Measurements from ENCODE around the gene C1orf105. TPM values are rescaled to one million over a fixed set of nuclear protein-coding genes. Genes with fewer than 3 reads are reported as not detected.
A peak's percentile ranks its signal among the peaks of the same experiment; 100 is the strongest.

The C1orf105 gene
- polyA plus RNA-seq, 1 donor (not counting 4 experiments of a cell fraction or from before 2014, with no cell fraction given), result not detected

DNA sequence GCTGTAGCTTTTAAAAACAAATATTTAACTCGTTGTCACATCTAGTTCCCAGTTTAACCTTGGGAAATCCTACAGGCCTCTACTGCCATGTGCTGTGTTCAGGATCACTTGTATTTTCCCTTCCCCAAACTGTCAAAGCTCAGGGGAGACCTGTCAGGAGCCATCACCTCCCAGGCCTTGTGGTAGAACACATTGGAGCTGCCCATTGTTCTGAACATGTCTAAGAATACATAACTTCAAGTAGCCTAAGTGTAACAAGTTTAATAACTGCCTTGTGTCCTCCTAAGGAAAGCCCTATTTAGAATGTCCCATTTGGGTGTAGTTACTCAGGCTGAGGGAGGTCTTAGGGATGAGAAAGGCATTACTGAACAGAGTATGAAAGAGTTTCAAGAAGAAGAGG lies 52.0 kb downstream of the C1orf105 start:
- Histone ChIP-seq H3K9ac (ENCODE audit: control insufficient read depth, extremely low read depth, insufficient read depth, low read length) (no peak overlapping the region), H2AFZ (ENCODE audit: control insufficient read depth, low read length) (no peak overlapping the region), H3K4me2 (ENCODE audit: control insufficient read depth, extremely low read depth, insufficient read depth, low read depth, low read length) (no peak overlapping the region), H3K79me2 (ENCODE audit: control insufficient read depth, insufficient read depth, low read length) (no peaks in the 10 kb centered on the region), H3K27me3 (ENCODE audit: control insufficient read depth, extremely low read depth, insufficient read depth, low read length) (no peaks in the 10 kb centered on the region), H4K20me1 (ENCODE audit: control insufficient read depth, extremely low read depth, insufficient read depth, low read length) (no peaks in the 10 kb centered on the region), H3K36me3 (ENCODE audit: control insufficient read depth in 2 of 2, extremely low read depth in 1 of 2, insufficient read depth in 2 of 2, low read length in 2 of 2) (no peaks in the 10 kb centered on the region), H3K27ac (ENCODE audit: control insufficient read depth, insufficient read depth, low read length) (no peak overlapping the region), H3K4me3 (ENCODE audit: control insufficient read depth in 2 of 3, extremely low read depth in 1 of 3, insufficient read depth in 2 of 3, low read depth in 1 of 3, low read length in 3 of 3) (no peak overlapping the region), H3K4me1 (ENCODE audit: control insufficient read depth, extremely low read depth, insufficient read depth, low read length) (peaks cover 34% of the 10 kb centered on the region), H3K9me3 (ENCODE audit: control insufficient read depth, low read depth, low read length) (no peaks in the 10 kb centered on the region), H3K9me1 (ENCODE audit: control insufficient read depth, extremely low read depth, insufficient read depth, low read length) (no peaks in the 10 kb centered on the region)
- dilution Hi-C loops (cut with MboI; ENCODE audit: extremely low pct_ligation_motif_present, low sequenced_read_pairs), result no loop called here
- no peak for DNase-seq (ENCODE audit: low read depth, low spot score)
- no peak for TF ChIP-seq EZH2 (IDR thresholded peaks at IDR 0.05; ENCODE audit: low read length)
- TF ChIP-seq, protein P1, sequence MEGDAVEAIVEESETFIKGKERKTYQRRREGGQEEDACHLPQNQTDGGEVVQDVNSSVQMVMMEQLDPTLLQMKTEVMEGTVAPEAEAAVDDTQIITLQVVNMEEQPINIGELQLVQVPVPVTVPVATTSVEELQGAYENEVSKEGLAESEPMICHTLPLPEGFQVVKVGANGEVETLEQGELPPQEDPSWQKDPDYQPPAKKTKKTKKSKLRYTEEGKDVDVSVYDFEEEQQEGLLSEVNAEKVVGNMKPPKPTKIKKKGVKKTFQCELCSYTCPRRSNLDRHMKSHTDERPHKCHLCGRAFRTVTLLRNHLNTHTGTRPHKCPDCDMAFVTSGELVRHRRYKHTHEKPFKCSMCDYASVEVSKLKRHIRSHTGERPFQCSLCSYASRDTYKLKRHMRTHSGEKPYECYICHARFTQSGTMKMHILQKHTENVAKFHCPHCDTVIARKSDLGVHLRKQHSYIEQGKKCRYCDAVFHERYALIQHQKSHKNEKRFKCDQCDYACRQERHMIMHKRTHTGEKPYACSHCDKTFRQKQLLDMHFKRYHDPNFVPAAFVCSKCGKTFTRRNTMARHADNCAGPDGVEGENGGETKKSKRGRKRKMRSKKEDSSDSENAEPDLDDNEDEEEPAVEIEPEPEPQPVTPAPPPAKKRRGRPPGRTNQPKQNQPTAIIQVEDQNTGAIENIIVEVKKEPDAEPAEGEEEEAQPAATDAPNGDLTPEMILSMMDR (optimal IDR thresholded peaks at IDR 0.05 in 1 of 3, IDR thresholded peaks at IDR 0.05 in 1 of 3, conservative IDR thresholded peaks at IDR 0.05 in 1 of 3; ENCODE audit: extremely low read depth in 1 of 3, insufficient read depth in 2 of 3, low read length in 3 of 3), result no peak
- FAIRE-seq, result no peak

DNA sequence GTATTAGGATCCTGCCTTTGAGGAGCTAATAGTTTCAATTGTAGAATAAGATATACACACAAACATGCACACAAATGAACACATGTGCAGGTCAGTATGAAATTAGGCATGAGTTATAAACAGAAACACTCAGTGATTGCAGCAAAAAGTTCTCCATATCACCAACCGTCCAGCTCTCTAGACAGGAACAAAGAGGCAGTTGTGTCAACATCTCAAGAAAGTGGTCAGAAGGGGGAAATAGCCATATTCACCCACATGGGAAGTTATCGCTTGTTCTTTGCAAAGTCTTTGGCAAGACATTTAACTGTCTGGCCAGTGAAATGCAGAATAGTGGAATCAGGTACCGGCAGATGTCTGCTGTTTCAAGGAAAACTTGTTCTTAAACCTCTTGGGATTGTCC lies 52.8 kb downstream of the C1orf105 start:
- H3K27me3 ChIP-seq (ENCODE audit: control insufficient read depth, extremely low read depth, insufficient read depth, low read length), result no peaks in the 10 kb centered on the region
- FAIRE-seq, result peak; percentile 60
- H3K9me3 ChIP-seq (ENCODE audit: control insufficient read depth, low read depth, low read length), result no peaks in the 10 kb centered on the region
- H3K9ac ChIP-seq (ENCODE audit: control insufficient read depth, extremely low read depth, insufficient read depth, low read length), result no peak overlapping the region
- H2AFZ ChIP-seq (ENCODE audit: control insufficient read depth, low read length), result no peak overlapping the region
- no peak overlapping the region for H3K4me2 ChIP-seq (ENCODE audit: control insufficient read depth, extremely low read depth, insufficient read depth, low read depth, low read length)
- no peaks in the 10 kb centered on the region for H3K36me3 ChIP-seq (ENCODE audit: control insufficient read depth in 2 of 2, extremely low read depth in 1 of 2, insufficient read depth in 2 of 2, low read length in 2 of 2)
- H4K20me1 ChIP-seq (ENCODE audit: control insufficient read depth, extremely low read depth, insufficient read depth, low read length), result no peaks in the 10 kb centered on the region
- no peak for DNase-seq (ENCODE audit: low read depth, low spot score)
- H3K27ac ChIP-seq (ENCODE audit: control insufficient read depth, insufficient read depth, low read length), result no peak overlapping the region
- H3K4me3 ChIP-seq (ENCODE audit: control insufficient read depth in 2 of 3, extremely low read depth in 1 of 3, insufficient read depth in 2 of 3, low read depth in 1 of 3, low read length in 3 of 3), result no peak overlapping the region
- dilution Hi-C loops (cut with MboI; ENCODE audit: extremely low pct_ligation_motif_present, low sequenced_read_pairs), result no loop called here
- TF ChIP-seq, protein P1 (optimal IDR thresholded peaks at IDR 0.05 in 1 of 3, IDR thresholded peaks at IDR 0.05 in 1 of 3, conservative IDR thresholded peaks at IDR 0.05 in 1 of 3; ENCODE audit: extremely low read depth in 1 of 3, insufficient read depth in 2 of 3, low read length in 3 of 3), result no peak
- TF ChIP-seq EZH2 (IDR thresholded peaks at IDR 0.05; ENCODE audit: low read length), result no peak
- H3K9me1 ChIP-seq (ENCODE audit: control insufficient read depth, extremely low read depth, insufficient read depth, low read length), result no peaks in the 10 kb centered on the region
- no peaks in the 10 kb centered on the region for H3K79me2 ChIP-seq (ENCODE audit: control insufficient read depth, insufficient read depth, low read length)
- H3K4me1 ChIP-seq (ENCODE audit: control insufficient read depth, extremely low read depth, insufficient read depth, low read length), result peaks cover 40% of the 10 kb centered on the region

Data from keratinocyte (primary cell).